Heart left ventricle (tissue), 16 donors: ENCODE measurements around the gene SLC18B1. TPM values are rescaled to one million over a fixed set of nuclear protein-coding genes. Genes with fewer than 3 reads are reported as not detected.

Source experiments
- ATAC-seq, 4 donors: fragments of 200-7000 bp; cut with Tn5 transposase; one replicate each; pipeline ENCODE4 v1.9.1; 2020 to 2022; ENCODE audit warnings: moderate library complexity in 4 of 4, mild to moderate bottlenecking in 3 of 4, moderate number of reproducible peaks in 1 of 4
- DNase-seq, 5 donors: peaks; one replicate each; pipeline ENCODE4 v3.0.0-alpha.2; 2020
- H3K27ac ChIP-seq, 12 donors: fragments of 200-600 bp; sonication (generic) in 4 of 12; one replicate each; pipeline versions ENCODE4 v1.5.0 to v1.8.0; 2016 to 2022; ENCODE audit warnings: mild to moderate bottlenecking in 2 of 12
- H3K27me3 ChIP-seq, 9 donors: fragments of 200-600 bp; sonication (generic) in 2 of 9; one replicate each; pipeline versions ENCODE4 v1.5.1 to v1.8.0; 2016 to 2022; ENCODE audit warnings: mild to moderate bottlenecking in 3 of 9
- H3K36me3 ChIP-seq, 9 donors: fragments of 200-600 bp; sonication (generic) in 2 of 9; one replicate each; pipeline versions ENCODE4 v1.5.0 to v1.8.0; 2018 to 2022; ENCODE audit warnings: mild to moderate bottlenecking in 2 of 9
- H3K4me1 ChIP-seq, 12 donors: fragments of 200-600 bp; sonication (generic) in 4 of 12; one replicate each; pipeline versions ENCODE4 v1.5.0 to v1.8.0; 2016 to 2022; ENCODE audit warnings: mild to moderate bottlenecking in 3 of 12
- H3K4me3 ChIP-seq, 12 donors: fragments of 200-600 bp; sonication (generic) in 4 of 12; one replicate each; pipeline versions ENCODE4 v1.5.0 to v1.8.0; 2017 to 2022; ENCODE audit warnings: mild to moderate bottlenecking in 9 of 12, moderate library complexity in 4 of 12
- H3K9me3 ChIP-seq, 12 donors: fragments of 200-600 bp; sonication (generic) in 4 of 12; one replicate each; pipeline versions ENCODE4 v1.5.0 to v1.8.0; 2016 to 2022; ENCODE audit warnings: mild to moderate bottlenecking in 1 of 12
- CTCF ChIP-seq, 12 donors: fragments of 200-600 bp; sonication (generic) in 4 of 12; IDR thresholded peaks; one replicate each; pipeline versions ENCODE4 v1.5.0 to v1.8.0; 2018 to 2022; ENCODE audit warnings: antibody characterized with exemption in 12 of 12, mild to moderate bottlenecking in 5 of 12
- POLR2A ChIP-seq, 2 donors: fragments of 450-650 bp; IDR thresholded peaks; one replicate each; pipeline ENCODE4 v1.6.1; 2017; ENCODE audit warnings: antibody characterized with exemption in 2 of 2, mild to moderate bottlenecking in 2 of 2, moderate library complexity in 2 of 2
- WGBS, 4 donors: extraction: QIAGEN DNeasy Blood & Tissue Kit in 2 of 4; methylation state at CpG; one replicate each; pipeline versions ENCODE4 v1.1.5 to v1.1.7; 2013 to 2018; 5-methylcytosine and 5-hydroxymethylcytosine counted together
- intact Hi-C, 10 donors: fragments of 100-400 bp; cut with DNase I; formaldehyde crosslinking; loops; one replicate each; pipeline versions ENCODE4 v1.11.1 to v1.14.2; 2022
- polyA plus RNA-seq, 2 donors: library from polyadenylated mRNA; stranded (reverse); fragments of 200-250 nt; gene quantifications; one replicate each; pipeline ENCODE4 v1.2.3, GENCODE V29; 2013
- total RNA-seq, 9 donors: library from RNA; depleted of rRNA in 2 of 9; stranded (reverse); fragments of >200 nt in 2 of 9; fragmentation: NEBNext Ultra II Directional in 3 of 9; extraction: Animal tissue kit (Norgen Biotek cat#: 25700) in 3 of 9; gene quantifications; one replicate each; pipeline versions ENCODE4 v1.1.0 to v1.2.4, GENCODE V29; 2016 to 2023
- donor health status: ischemic (EF 13 %, LVEDD 7.1; RV severe dilation, severe dysfunction).
- donor health status: healthy with polysubstance abuse.
- donor health status: DM: no; HTN: yes; CAD: no.
- donor health status: DM: no; HTN: no; CAD: no.
- donor health status: ischemic (EF 25% LVEDD 6.9; RV normal size, moderate dysfunction).
- donor health status: ischemic (EF 25% LVEDD 5.7; RV mildly dilated, moderate dysfunction).
- donor health status: healthy.
- donor health status: DM: yes; HTN: yes; CAD: no.
- donor health status: ischemic (EF 35%, LVEDD 5.7; RV mildly dilated, moderate dysfunction).
- donor health status: nonischemic (EF 11% LVEDD 7.7; RV severe dilation, severe dysfunction).
- donor health status: DM: yes; HTN: yes; CAD: no.
- donor health status: PGD.
- donor health status: ischemic (EF 29% LVEDD 5.4; RV normal size, mild dysfunction).
- donor health status: nonischemic (EF 23%, LVEDD 6.1; RV moderate dilation, normal function).

SLC18B1 gene
- total and polyA plus RNA-seq, 11 donors, result 1.1 to 7.4 (median 2.8) TPM

GRCh38 chr6:132818404-132819359 lies 20.2 kb upstream of the SLC18B1 start:
- Histone ChIP-seq H3K4me3 (no peak overlapping the region), H3K27ac (no peak overlapping the region), H3K36me3 (peaks cover 0 to 62% (median 46%) of the 10 kb centered on the region in 9 donors), H3K27me3 (no peaks in the 10 kb centered on the region), H3K9me3 (no peaks in the 10 kb centered on the region), H3K4me1 (peaks cover 0 to 39% (median 27%) of the 10 kb centered on the region in 12 donors)
- intact Hi-C loops, result loop anchor here in 2 of 10 donors (10.0 kb wide), 2 partner anchors 304 to 1096 kb away; partner anchors contain the start of gene STX7 (in 1 of the 2)
- WGBS, 4 donors, result 59 to 81% (median 78%) methylated on average over 6 of the region's 6 CpGs
- ATAC-seq (no peak), DNase-seq (no peak)
- no peak for TF ChIP-seq POLR2A (IDR thresholded peaks at IDR 0.05)
- TF ChIP-seq CTCF (IDR thresholded peaks at IDR 0.05), result no peak

GRCh38 chr6:132817554-132818403 lies 19.3 kb upstream of the SLC18B1 start:
- Histone ChIP-seq H3K4me3 (no peak overlapping the region), H3K27ac (no peak overlapping the region), H3K27me3 (no peaks in the 10 kb centered on the region), H3K4me1 (peaks cover 0 to 39% (median 25%) of the 10 kb centered on the region in 12 donors), H3K36me3 (peaks cover 0 to 62% (median 46%) of the 10 kb centered on the region in 9 donors), H3K9me3 (no peaks in the 10 kb centered on the region)
- TF ChIP-seq POLR2A (IDR thresholded peaks at IDR 0.05), result no peak
- TF ChIP-seq CTCF (IDR thresholded peaks at IDR 0.05), result no peak
- 85 to 91% (median 89%) methylated on average over 10 of the region's 10 CpGs for WGBS, 4 donors
- ATAC-seq (no peak), DNase-seq (no peak)
- intact Hi-C loops, result loop anchor here in 2 of 10 donors (10.0 kb wide), 2 partner anchors 303 to 1097 kb away; partner anchors contain the start of gene STX7 (in 1 of the 2)

GRCh38 chr6:132816660-132817059 lies 18.2 kb upstream of the SLC18B1 start:
- TF ChIP-seq POLR2A (IDR thresholded peaks at IDR 0.05) (no peak), CTCF (IDR thresholded peaks at IDR 0.05) (no peak)
- H3K9me3 ChIP-seq, result no peaks in the 10 kb centered on the region
- WGBS, 4 donors, result 68 to 74% (median 74%) methylated on average over 4 of the region's 4 CpGs
- H3K4me3 ChIP-seq, result peak overlapping the region in 3 of 12 donors; percentile 79 to 90 (median 84)
- ATAC-seq (no peak), DNase-seq (no peak)
- peaks cover 0 to 43% (median 25%) of the 10 kb centered on the region in 12 donors for H3K4me1 ChIP-seq
- no peaks in the 10 kb centered on the region for H3K27me3 ChIP-seq
- no peak overlapping the region for H3K27ac ChIP-seq
- intact Hi-C loops, result loop anchor here in 2 of 10 donors (10.0 kb wide), 2 partner anchors 302 to 1098 kb away; partner anchors contain the start of gene STX7 (in 1 of the 2)
- H3K36me3 ChIP-seq, result peaks cover 0 to 62% (median 46%) of the 10 kb centered on the region in 9 donors
